Heart left ventricle (tissue), 16 donors: ENCODE results near the gene TTYH3. TPM values are rescaled to one million over a fixed set of nuclear protein-coding genes. Genes with fewer than 3 reads are reported as not detected.

ENCODE experiments used
- ATAC-seq, 4 donors: fragments of 200-7000 bp; cut with Tn5 transposase; one replicate each; pipeline ENCODE4 v1.9.1; 2020 to 2022; ENCODE audit warnings: moderate library complexity in 4 of 4, mild to moderate bottlenecking in 3 of 4, moderate number of reproducible peaks in 1 of 4
- DNase-seq, 5 donors: peaks; one replicate each; pipeline ENCODE4 v3.0.0-alpha.2; 2020
- H3K27ac ChIP-seq, 12 donors: fragments of 200-600 bp; sonication (generic) in 4 of 12; one replicate each; pipeline versions ENCODE4 v1.5.0 to v1.8.0; 2016 to 2022; ENCODE audit warnings: mild to moderate bottlenecking in 2 of 12
- H3K27me3 ChIP-seq, 9 donors: fragments of 200-600 bp; sonication (generic) in 2 of 9; one replicate each; pipeline versions ENCODE4 v1.5.1 to v1.8.0; 2016 to 2022; ENCODE audit warnings: mild to moderate bottlenecking in 3 of 9
- H3K36me3 ChIP-seq, 9 donors: fragments of 200-600 bp; sonication (generic) in 2 of 9; one replicate each; pipeline versions ENCODE4 v1.5.0 to v1.8.0; 2018 to 2022; ENCODE audit warnings: mild to moderate bottlenecking in 2 of 9
- H3K4me1 ChIP-seq, 12 donors: fragments of 200-600 bp; sonication (generic) in 4 of 12; one replicate each; pipeline versions ENCODE4 v1.5.0 to v1.8.0; 2016 to 2022; ENCODE audit warnings: mild to moderate bottlenecking in 3 of 12
- H3K4me3 ChIP-seq, 12 donors: fragments of 200-600 bp; sonication (generic) in 4 of 12; one replicate each; pipeline versions ENCODE4 v1.5.0 to v1.8.0; 2017 to 2022; ENCODE audit warnings: mild to moderate bottlenecking in 9 of 12, moderate library complexity in 4 of 12
- H3K9me3 ChIP-seq, 12 donors: fragments of 200-600 bp; sonication (generic) in 4 of 12; one replicate each; pipeline versions ENCODE4 v1.5.0 to v1.8.0; 2016 to 2022; ENCODE audit warnings: mild to moderate bottlenecking in 1 of 12
- POLR2A ChIP-seq, 2 donors: fragments of 450-650 bp; IDR thresholded peaks; one replicate each; pipeline ENCODE4 v1.6.1; 2017; ENCODE audit warnings: antibody characterized with exemption in 2 of 2, mild to moderate bottlenecking in 2 of 2, moderate library complexity in 2 of 2
- WGBS, 4 donors: extraction: QIAGEN DNeasy Blood & Tissue Kit in 2 of 4; methylation state at CpG; one replicate each; pipeline versions ENCODE4 v1.1.5 to v1.1.7; 2013 to 2018; 5-methylcytosine and 5-hydroxymethylcytosine counted together
- intact Hi-C, 10 donors: fragments of 100-400 bp; cut with DNase I; formaldehyde crosslinking; loops; one replicate each; pipeline versions ENCODE4 v1.11.1 to v1.14.2; 2022
- polyA plus RNA-seq, 2 donors: library from polyadenylated mRNA; stranded (reverse); fragments of 200-250 nt; gene quantifications; one replicate each; pipeline ENCODE4 v1.2.3, GENCODE V29; 2013
- total RNA-seq, 9 donors: library from RNA; depleted of rRNA in 2 of 9; stranded (reverse); fragments of >200 nt in 2 of 9; fragmentation: NEBNext Ultra II Directional in 3 of 9; extraction: Animal tissue kit (Norgen Biotek cat#: 25700) in 3 of 9; gene quantifications; one replicate each; pipeline versions ENCODE4 v1.1.0 to v1.2.4, GENCODE V29; 2016 to 2023
- TF ChIP-seq, protein P1 (sequence below), 12 donors: fragments of 200-600 bp; sonication (generic) in 4 of 12; IDR thresholded peaks; one replicate each; pipeline versions ENCODE4 v1.5.0 to v1.8.0; 2018 to 2022; ENCODE audit warnings: antibody characterized with exemption in 12 of 12, mild to moderate bottlenecking in 5 of 12
- donor health status: ischemic (EF 13 %, LVEDD 7.1; RV severe dilation, severe dysfunction).
- donor health status: healthy with polysubstance abuse.
- donor health status: DM: no; HTN: yes; CAD: no.
- donor health status: DM: no; HTN: no; CAD: no.
- donor health status: ischemic (EF 25% LVEDD 6.9; RV normal size, moderate dysfunction).
- donor health status: ischemic (EF 25% LVEDD 5.7; RV mildly dilated, moderate dysfunction).
- donor health status: healthy.
- donor health status: DM: yes; HTN: yes; CAD: no.
- donor health status: ischemic (EF 35%, LVEDD 5.7; RV mildly dilated, moderate dysfunction).
- donor health status: nonischemic (EF 11% LVEDD 7.7; RV severe dilation, severe dysfunction).
- donor health status: DM: yes; HTN: yes; CAD: no.
- donor health status: PGD.
- donor health status: ischemic (EF 29% LVEDD 5.4; RV normal size, mild dysfunction).
- donor health status: nonischemic (EF 23%, LVEDD 6.1; RV moderate dilation, normal function).

TTYH3 gene
- total and polyA plus RNA-seq, 11 donors, result 5.7 to 104 (median 12.8) TPM

DNA sequence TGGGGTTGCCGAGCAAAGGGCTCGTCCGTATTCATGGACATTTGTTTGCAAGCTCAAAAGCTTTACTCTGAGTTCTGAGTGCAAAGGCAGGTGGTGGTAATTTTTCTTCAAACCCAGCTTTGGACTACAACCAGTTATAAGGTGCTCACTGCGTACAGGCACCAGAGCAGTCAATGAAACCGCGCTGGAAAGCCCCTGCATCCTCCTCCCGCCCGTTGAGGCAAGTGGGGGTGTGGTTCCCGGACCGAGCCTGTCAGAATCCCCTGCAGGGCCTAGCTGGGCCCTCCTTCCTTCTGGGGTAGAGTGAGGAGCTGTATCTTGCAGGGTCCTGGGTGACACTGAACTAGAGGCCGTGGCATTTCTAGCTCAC, 78.5 kb downstream of the TTYH3 start:
- 84 to 94% (median 89%) methylated on average over 11 of the region's 11 CpGs for WGBS, 4 donors
- Histone ChIP-seq H3K36me3 (peaks cover 0 to 6% (median 0%) of the 10 kb centered on the region in 9 donors), H3K4me1 (peaks cover 0 to 39% (median 18%) of the 10 kb centered on the region in 12 donors), H3K27me3 (no peaks in the 10 kb centered on the region), H3K4me3 (peak overlapping the region in 2 of 12 donors; percentile 27 to 31), H3K27ac (no peak overlapping the region), H3K9me3 (peaks cover 0 to 7% (median 0%) of the 10 kb centered on the region in 12 donors)
- no peak for ATAC-seq
- peak in 1 of 5 donors; percentile 23 for DNase-seq
- intact Hi-C loops, result no loop called here
- TF ChIP-seq, protein P1, sequence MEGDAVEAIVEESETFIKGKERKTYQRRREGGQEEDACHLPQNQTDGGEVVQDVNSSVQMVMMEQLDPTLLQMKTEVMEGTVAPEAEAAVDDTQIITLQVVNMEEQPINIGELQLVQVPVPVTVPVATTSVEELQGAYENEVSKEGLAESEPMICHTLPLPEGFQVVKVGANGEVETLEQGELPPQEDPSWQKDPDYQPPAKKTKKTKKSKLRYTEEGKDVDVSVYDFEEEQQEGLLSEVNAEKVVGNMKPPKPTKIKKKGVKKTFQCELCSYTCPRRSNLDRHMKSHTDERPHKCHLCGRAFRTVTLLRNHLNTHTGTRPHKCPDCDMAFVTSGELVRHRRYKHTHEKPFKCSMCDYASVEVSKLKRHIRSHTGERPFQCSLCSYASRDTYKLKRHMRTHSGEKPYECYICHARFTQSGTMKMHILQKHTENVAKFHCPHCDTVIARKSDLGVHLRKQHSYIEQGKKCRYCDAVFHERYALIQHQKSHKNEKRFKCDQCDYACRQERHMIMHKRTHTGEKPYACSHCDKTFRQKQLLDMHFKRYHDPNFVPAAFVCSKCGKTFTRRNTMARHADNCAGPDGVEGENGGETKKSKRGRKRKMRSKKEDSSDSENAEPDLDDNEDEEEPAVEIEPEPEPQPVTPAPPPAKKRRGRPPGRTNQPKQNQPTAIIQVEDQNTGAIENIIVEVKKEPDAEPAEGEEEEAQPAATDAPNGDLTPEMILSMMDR (IDR thresholded peaks at IDR 0.05), result no peak
- TF ChIP-seq POLR2A (IDR thresholded peaks at IDR 0.05), result no peak

DNA sequence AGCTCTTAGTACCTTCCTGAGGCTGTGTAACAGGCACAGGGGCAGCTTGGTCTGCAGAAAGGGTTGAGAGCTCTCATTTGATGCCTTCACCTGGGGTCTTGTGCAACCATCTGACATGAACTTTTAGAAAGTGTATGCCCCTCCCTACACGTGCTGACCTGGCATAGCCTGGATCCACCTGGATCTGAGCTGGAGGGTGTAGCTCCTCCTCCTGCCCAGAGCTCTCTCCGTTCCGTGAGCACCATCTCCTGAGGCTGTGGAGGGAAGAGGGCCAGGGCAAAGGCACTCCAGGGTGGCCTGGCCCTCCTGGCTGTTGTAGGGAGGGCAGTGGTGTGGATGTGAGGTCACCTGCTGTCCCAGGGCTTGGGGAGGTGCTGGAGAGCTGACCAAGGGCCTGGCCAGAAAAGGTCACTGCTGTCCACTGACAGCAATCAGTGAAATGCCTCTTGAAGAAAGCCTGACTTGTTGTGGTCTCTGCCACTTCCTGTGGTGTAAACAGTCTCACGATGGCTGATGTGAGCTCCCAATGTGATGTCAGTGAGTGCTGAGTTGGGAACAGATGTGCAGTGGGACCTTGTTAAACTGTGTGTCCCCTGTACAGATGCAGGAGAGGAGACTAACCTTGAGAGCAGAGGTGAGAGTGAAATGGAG, 79.2 kb downstream of the TTYH3 start:
- H3K36me3 ChIP-seq, result peaks cover 0 to 6% (median 0%) of the 10 kb centered on the region in 9 donors
- no peaks in the 10 kb centered on the region for H3K27me3 ChIP-seq
- no peak overlapping the region for H3K4me3 ChIP-seq
- ATAC-seq (no peak), DNase-seq (peak in 1 of 5 donors; percentile 17)
- WGBS, 4 donors, result 57 to 71% (median 63%) methylated on average over 4 of the region's 4 CpGs
- H3K27ac ChIP-seq, result no peak overlapping the region
- H3K9me3 ChIP-seq, result peaks cover 0 to 7% (median 0%) of the 10 kb centered on the region in 12 donors
- intact Hi-C loops, result no loop called here
- peaks cover 0 to 46% (median 24%) of the 10 kb centered on the region in 12 donors for H3K4me1 ChIP-seq
- TF ChIP-seq, protein P1 (IDR thresholded peaks at IDR 0.05), result no peak
- TF ChIP-seq POLR2A (IDR thresholded peaks at IDR 0.05), result no peak

DNA sequence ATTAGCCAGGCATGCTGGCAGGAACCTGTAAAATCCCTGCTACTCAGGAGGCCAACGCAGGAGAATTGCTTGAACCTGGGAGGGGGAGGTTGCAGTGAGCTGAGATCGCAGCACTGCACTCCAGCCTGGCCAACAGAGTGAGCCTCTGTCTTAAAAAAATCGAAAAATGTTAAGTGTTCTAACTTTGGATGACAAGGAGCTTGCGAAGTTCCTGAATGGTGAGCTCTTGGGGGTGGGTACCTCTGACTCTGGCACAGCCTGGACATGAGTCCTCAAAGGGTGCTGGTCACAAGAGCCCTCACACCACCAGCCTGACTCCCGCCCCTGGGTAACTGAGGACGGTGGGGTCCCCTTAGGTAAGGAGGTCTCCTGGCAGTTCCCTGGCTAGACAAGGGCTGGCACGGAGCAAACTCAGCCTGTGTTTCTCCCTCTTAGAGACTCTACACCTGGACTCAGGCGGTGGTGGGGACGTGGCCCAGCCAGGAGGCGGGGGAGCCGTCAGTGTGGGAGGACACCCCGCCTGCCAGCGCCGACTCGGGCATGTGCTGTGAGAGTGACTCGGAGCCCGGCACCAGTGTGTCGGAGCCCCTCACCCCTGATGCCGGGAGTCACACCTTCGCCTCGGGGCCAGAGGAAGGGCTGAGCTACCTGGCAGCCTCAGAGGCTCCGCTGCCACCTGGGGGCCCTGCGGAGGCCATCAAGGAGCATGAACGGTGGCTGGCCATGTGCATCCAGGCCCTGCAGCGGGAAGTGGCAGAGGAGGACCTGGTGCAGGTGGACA, 80.3 kb downstream of the TTYH3 start:
- Histone ChIP-seq H3K36me3 (peaks cover 0 to 6% (median 0%) of the 10 kb centered on the region in 9 donors), H3K4me3 (no peak overlapping the region), H3K27ac (no peak overlapping the region), H3K9me3 (peaks cover 0 to 7% (median 0%) of the 10 kb centered on the region in 12 donors), H3K4me1 (peaks cover 0 to 57% (median 31%) of the 10 kb centered on the region in 12 donors), H3K27me3 (no peaks in the 10 kb centered on the region)
- DNase-seq, result peak in 1 of 5 donors; percentile 27
- 75 to 88% (median 83%) methylated on average over 12 to 25 of the region's 25 CpGs for WGBS, 4 donors
- no peak for TF ChIP-seq POLR2A (IDR thresholded peaks at IDR 0.05)
- TF ChIP-seq, protein P1 (IDR thresholded peaks at IDR 0.05), result no peak
- ATAC-seq, result no peak
- intact Hi-C loops, result no loop called here

DNA sequence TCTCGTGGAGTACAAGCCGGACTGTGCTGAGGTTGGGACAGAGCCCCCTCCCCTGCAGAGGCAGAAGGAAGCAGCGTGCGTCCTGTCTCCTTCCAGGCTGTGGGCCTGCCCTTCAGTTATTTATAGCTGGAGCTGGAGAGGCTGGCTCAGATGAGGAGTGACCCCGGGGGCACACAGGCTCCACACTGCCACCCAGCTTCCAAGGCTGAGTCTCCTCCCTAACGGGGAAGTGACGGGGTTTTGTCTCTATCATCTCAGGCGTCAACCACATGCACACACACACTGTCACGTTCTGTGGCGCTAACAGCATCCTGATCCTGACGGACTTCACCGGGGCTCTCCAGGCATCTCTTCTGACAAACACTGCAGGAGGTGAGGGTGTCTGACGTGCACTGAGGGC, 81.6 kb downstream of the TTYH3 start:
- peaks cover 0 to 69% (median 40%) of the 10 kb centered on the region in 12 donors for H3K4me1 ChIP-seq
- TF ChIP-seq, protein P1 (IDR thresholded peaks at IDR 0.05), result peak in 11 of 12 donors; percentile 5 to 63 (median 26)
- no peak for TF ChIP-seq POLR2A (IDR thresholded peaks at IDR 0.05)
- intact Hi-C loops, result no loop called here
- H3K4me3 ChIP-seq, result no peak overlapping the region
- H3K27ac ChIP-seq, result peak overlapping the region in 3 of 12 donors; percentile 15 to 42 (median 24)
- 24 to 33% (median 28%) methylated on average over 8 to 13 of the region's 13 CpGs for WGBS, 4 donors
- H3K36me3 ChIP-seq, result peaks cover 0 to 12% (median 0%) of the 10 kb centered on the region in 9 donors
- H3K27me3 ChIP-seq, result no peaks in the 10 kb centered on the region
- ATAC-seq, result peak; percentile 65 to 73 (median 68)
- H3K9me3 ChIP-seq, result peaks cover 0 to 7% (median 0%) of the 10 kb centered on the region in 12 donors
- DNase-seq, result peak in 3 of 5 donors; percentile 61 to 68 (median 67)
